ENCODE data around the gene TSPAN15.

The TSPAN15 gene

GRCh38 chr10:69496352-69497230, 45.3 kb downstream of the TSPAN15 start:
- H3K9me3 ChIP-seq (ENCODE audit: control insufficient read depth, insufficient read depth, low read length) = no peaks in the 10 kb centered on the region
- H3K27me3 ChIP-seq (ENCODE audit: control insufficient read depth, low read length) = 0 out of 2 replicates have a peak, but pooled peaks cover 2% of the 10 kb centered on the region
- H3K4me3 ChIP-seq (ENCODE audit: low read length) = no peak overlapping the region
- H3K79me2 ChIP-seq (ENCODE audit: control insufficient read depth, low read length) = no peaks in the 10 kb centered on the region
- no peaks in the 10 kb centered on the region for H3K36me3 ChIP-seq (ENCODE audit: control insufficient read depth, low read length)
- H3K27ac ChIP-seq (ENCODE audit: low read depth, low read length) = no peak overlapping the region
- no peaks in the 10 kb centered on the region for H3F3A ChIP-seq (ENCODE audit: control insufficient read depth, insufficient read depth)
- no peaks in the 10 kb centered on the region for H3K9me2 ChIP-seq (replicated peaks; ENCODE audit: control insufficient read depth, low read length)
- TF ChIP-seq EZH2phosphoT487 (IDR thresholded peaks at IDR 0.05; ENCODE audit: borderline replicate concordance, low read length) = no peak
- TF ChIP-seq CTCF (IDR thresholded peaks at IDR 0.05; ENCODE audit: low read depth, low read length, poor library complexity, severe bottlenecking) = no peak
- H4K20me1 ChIP-seq (ENCODE audit: control insufficient read depth, insufficient read depth, low read depth, low read length) = no peaks in the 10 kb centered on the region
- no peak overlapping the region for H3K4me2 ChIP-seq (ENCODE audit: low read length)
- H3K4me1 ChIP-seq (ENCODE audit: control insufficient read depth, low read length) = no peaks in the 10 kb centered on the region

DNA sequence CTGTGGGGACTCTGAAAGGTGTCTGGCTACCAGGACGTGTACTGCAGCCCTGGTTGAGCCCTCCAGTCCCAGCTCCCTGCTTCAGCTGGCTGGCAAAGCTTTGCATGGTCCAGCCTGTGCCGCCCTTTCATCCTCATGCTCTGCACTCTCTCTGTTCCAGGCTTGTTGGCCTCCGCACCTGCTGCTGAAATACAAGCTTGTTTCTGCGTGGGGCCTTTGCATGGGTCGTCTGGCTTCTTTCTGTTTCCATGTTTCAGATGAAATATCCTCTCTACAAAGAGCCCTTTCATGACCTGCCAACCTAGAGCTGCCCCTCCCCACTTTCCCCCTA, 45.9 kb downstream of the TSPAN15 start:
- Histone ChIP-seq H3K4me1 (ENCODE audit: control insufficient read depth, low read length) (no peaks in the 10 kb centered on the region), H3K9me2 (replicated peaks; ENCODE audit: control insufficient read depth, low read length) (no peaks in the 10 kb centered on the region), H3K27me3 (ENCODE audit: control insufficient read depth, low read length) (0 out of 2 replicates have a peak, but pooled peaks cover 2% of the 10 kb centered on the region), H3F3A (ENCODE audit: control insufficient read depth, insufficient read depth) (no peaks in the 10 kb centered on the region), H3K79me2 (ENCODE audit: control insufficient read depth, low read length) (no peaks in the 10 kb centered on the region), H3K4me3 (ENCODE audit: low read length) (no peak overlapping the region), H3K9me3 (ENCODE audit: control insufficient read depth, insufficient read depth, low read length) (no peaks in the 10 kb centered on the region), H3K27ac (ENCODE audit: low read depth, low read length) (no peak overlapping the region), H3K4me2 (ENCODE audit: low read length) (no peak overlapping the region), H3K36me3 (ENCODE audit: control insufficient read depth, low read length) (no peaks in the 10 kb centered on the region), H4K20me1 (ENCODE audit: control insufficient read depth, insufficient read depth, low read depth, low read length) (no peaks in the 10 kb centered on the region)
- TF ChIP-seq EZH2phosphoT487 (IDR thresholded peaks at IDR 0.05; ENCODE audit: borderline replicate concordance, low read length) = no peak
- TF ChIP-seq CTCF (IDR thresholded peaks at IDR 0.05; ENCODE audit: low read depth, low read length, poor library complexity, severe bottlenecking) = no peak

GRCh38 chr10:69497611-69498390, 46.5 kb downstream of the TSPAN15 start:
- no peak for TF ChIP-seq CTCF (IDR thresholded peaks at IDR 0.05; ENCODE audit: low read depth, low read length, poor library complexity, severe bottlenecking)
- no peaks in the 10 kb centered on the region for H3K9me2 ChIP-seq (replicated peaks; ENCODE audit: control insufficient read depth, low read length)
- H3K27ac ChIP-seq (ENCODE audit: low read depth, low read length) = no peak overlapping the region
- H3K36me3 ChIP-seq (ENCODE audit: control insufficient read depth, low read length) = no peaks in the 10 kb centered on the region
- H3K79me2 ChIP-seq (ENCODE audit: control insufficient read depth, low read length) = no peaks in the 10 kb centered on the region
- H3K27me3 ChIP-seq (ENCODE audit: control insufficient read depth, low read length) = 0 out of 2 replicates have a peak, but pooled peaks cover 2% of the 10 kb centered on the region
- H3K4me3 ChIP-seq (ENCODE audit: low read length) = no peak overlapping the region
- H4K20me1 ChIP-seq (ENCODE audit: control insufficient read depth, insufficient read depth, low read depth, low read length) = no peaks in the 10 kb centered on the region
- H3K9me3 ChIP-seq (ENCODE audit: control insufficient read depth, insufficient read depth, low read length) = no peaks in the 10 kb centered on the region
- H3K4me1 ChIP-seq (ENCODE audit: control insufficient read depth, low read length) = no peaks in the 10 kb centered on the region
- H3F3A ChIP-seq (ENCODE audit: control insufficient read depth, insufficient read depth) = no peaks in the 10 kb centered on the region
- H3K4me2 ChIP-seq (ENCODE audit: low read length) = no peak overlapping the region

All from DOHH2 (cell line).